Measurements from ENCODE around the gene CRIP2. TPM values are rescaled to one million over a fixed set of nuclear protein-coding genes. Genes with fewer than 3 reads are reported as not detected.
A peak's percentile ranks its signal among the peaks of the same experiment; 100 is the strongest.

Gene CRIP2
- total RNA-seq, 4 donors from 2014 or later: 101 to 160 (median 136) TPM

GRCh38 chr14:105460116-105460515 is 14.5 kb upstream of the CRIP2 start:
- Histone ChIP-seq H3K4me1 (peaks cover 2 to 4% of the 10 kb centered on the region in 2 donors), H3K9me3 (no peaks in the 10 kb centered on the region), H3K4me3 (replicated peaks in 1 of 3) (no peak overlapping the region), H3K27me3 (no peaks in the 10 kb centered on the region), H3K36me3 (peaks cover 45 to 59% of the 10 kb centered on the region in 2 donors), H3K27ac (no peak overlapping the region)
- no peak for DNase-seq
- 98 to 100% methylated on average over 6 of the region's 17 CpGs for WGBS, 2 donors
- intact Hi-C loops (cut with DNase I): no loop called here
- TF ChIP-seq, protein P1, sequence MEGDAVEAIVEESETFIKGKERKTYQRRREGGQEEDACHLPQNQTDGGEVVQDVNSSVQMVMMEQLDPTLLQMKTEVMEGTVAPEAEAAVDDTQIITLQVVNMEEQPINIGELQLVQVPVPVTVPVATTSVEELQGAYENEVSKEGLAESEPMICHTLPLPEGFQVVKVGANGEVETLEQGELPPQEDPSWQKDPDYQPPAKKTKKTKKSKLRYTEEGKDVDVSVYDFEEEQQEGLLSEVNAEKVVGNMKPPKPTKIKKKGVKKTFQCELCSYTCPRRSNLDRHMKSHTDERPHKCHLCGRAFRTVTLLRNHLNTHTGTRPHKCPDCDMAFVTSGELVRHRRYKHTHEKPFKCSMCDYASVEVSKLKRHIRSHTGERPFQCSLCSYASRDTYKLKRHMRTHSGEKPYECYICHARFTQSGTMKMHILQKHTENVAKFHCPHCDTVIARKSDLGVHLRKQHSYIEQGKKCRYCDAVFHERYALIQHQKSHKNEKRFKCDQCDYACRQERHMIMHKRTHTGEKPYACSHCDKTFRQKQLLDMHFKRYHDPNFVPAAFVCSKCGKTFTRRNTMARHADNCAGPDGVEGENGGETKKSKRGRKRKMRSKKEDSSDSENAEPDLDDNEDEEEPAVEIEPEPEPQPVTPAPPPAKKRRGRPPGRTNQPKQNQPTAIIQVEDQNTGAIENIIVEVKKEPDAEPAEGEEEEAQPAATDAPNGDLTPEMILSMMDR (IDR thresholded peaks at IDR 0.05): no peak
- no peak for TF ChIP-seq POLR2A (IDR thresholded peaks at IDR 0.05)

DNA sequence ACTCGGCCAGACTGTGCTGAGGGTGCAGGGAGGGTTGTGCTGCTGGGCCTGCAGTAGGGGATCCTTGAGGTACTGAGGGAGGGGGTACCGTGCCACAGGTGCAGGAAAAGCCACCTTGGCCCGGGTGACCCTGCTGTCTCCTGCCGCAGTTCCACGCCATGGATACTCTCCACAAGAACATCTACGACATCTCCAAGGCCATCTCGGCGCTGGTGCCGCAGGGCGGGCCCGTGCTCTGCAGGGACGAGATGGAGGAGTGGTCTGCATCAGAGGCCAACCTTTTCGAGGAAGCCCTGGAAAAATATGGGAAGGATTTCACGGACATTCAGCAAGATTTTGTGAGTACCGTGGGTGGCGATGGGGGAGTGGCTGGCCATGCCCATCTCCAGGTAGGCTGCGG is 14.0 kb upstream of the CRIP2 start:
- Histone ChIP-seq H3K36me3 (peaks cover 43 to 59% of the 10 kb centered on the region in 2 donors), H3K27me3 (no peaks in the 10 kb centered on the region), H3K9me3 (no peaks in the 10 kb centered on the region), H3K4me3 (replicated peaks in 1 of 3) (no peak overlapping the region), H3K27ac (no peak overlapping the region), H3K4me1 (peaks cover 7 to 9% of the 10 kb centered on the region in 2 donors)
- TF ChIP-seq POLR2A (IDR thresholded peaks at IDR 0.05): no peak
- TF ChIP-seq, protein P1 (IDR thresholded peaks at IDR 0.05): no peak
- intact Hi-C loops (cut with DNase I): no loop called here
- WGBS, 2 donors: 94 to 98% methylated on average over 8 to 15 of the region's 17 CpGs
- no peak for DNase-seq

DNA sequence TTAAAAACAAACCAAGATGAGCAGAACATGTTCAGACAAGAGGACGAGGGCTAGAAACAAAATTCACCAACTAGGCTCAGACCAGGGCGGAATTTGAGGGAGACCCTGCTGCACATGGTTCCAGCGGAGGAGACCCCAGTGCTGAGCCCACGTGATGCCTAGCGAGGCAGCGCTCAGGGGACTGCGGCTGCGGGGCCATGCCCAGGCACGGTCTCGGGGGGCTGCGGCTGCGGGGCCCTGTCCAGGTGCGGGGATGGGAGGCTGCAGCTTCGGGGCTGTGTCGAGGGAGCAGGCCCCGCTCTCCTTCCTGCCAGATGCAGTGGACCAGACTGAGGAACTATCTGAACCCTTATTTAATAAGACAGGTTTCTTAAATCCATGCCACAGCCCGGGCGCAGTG is 12.7 kb upstream of the CRIP2 start:
- 95 to 96% methylated on average over 13 of the region's 18 CpGs for WGBS, 2 donors
- Histone ChIP-seq H3K27me3 (no peaks in the 10 kb centered on the region), H3K9me3 (no peaks in the 10 kb centered on the region), H3K4me1 (peaks cover 11 to 16% of the 10 kb centered on the region in 2 donors), H3K27ac (no peak overlapping the region), H3K36me3 (peaks cover 47 to 55% of the 10 kb centered on the region in 2 donors), H3K4me3 (replicated peaks in 1 of 3) (no peak overlapping the region)
- TF ChIP-seq POLR2A (IDR thresholded peaks at IDR 0.05): no peak
- TF ChIP-seq, protein P1 (IDR thresholded peaks at IDR 0.05): no peak
- intact Hi-C loops (cut with DNase I): no loop called here
- DNase-seq: no peak

- peak overlapping the region in 1 of 3 donors; percentile 51 for H3K27ac ChIP-seq
- 94 to 95% methylated on average over 31 to 33 of the region's 33 CpGs for WGBS, 2 donors
- H3K36me3 ChIP-seq: peaks cover 48 to 51% of the 10 kb centered on the region in 2 donors
- no peaks in the 10 kb centered on the region for H3K9me3 ChIP-seq
- no peaks in the 10 kb centered on the region for H3K27me3 ChIP-seq
- peaks cover 35 to 38% of the 10 kb centered on the region in 2 donors for H3K4me1 ChIP-seq
- H3K4me3 ChIP-seq (replicated peaks in 1 of 3): no peak overlapping the region
- TF ChIP-seq, protein P1 (IDR thresholded peaks at IDR 0.05): no peak
- TF ChIP-seq POLR2A (IDR thresholded peaks at IDR 0.05): no peak
- DNase-seq: no peak
- intact Hi-C loops (cut with DNase I): no loop called here
Measured at GRCh38 chr14:105464501-105464900, 10.1 kb upstream of the CRIP2 start.

DNA sequence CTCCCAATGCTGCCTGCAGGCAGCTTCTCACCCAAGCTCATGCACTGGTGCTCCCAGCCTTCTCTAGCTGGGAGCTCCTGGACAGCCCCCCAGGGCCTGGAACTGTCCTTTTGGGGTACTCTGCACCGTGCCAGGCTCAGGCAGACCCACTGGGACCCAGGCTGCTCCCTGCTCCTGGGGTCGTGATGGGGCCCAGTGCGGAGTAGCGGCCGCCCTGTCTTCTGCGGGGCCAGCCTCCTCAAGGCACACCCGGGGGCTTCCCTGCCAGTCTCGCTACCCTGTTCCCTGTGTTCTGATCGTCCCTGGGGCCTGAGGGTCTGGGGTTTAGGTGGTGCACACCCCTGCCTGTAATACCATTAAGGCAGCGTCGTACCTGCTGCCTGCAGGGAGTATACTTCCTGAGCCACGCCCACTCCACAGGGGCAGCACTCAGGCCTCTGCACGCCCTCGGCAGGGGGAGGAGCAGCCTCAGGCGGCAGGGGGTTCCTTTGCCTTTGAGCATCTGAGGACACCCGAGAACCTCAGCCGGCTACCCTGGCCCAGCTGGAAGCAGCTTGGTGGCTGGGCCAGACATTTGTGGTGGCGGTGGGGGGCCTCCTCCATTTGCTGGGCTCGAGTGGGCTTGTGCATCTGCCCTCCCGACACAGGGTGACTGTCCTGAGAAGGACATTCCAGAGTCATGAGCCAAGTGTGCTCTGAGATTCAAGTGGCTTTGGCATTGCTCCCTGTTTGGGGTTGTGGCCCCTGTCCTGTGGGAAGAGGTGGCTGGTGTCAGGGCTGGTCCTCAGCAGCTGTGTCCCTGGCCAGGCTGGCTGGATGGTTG is 9.2 kb upstream of the CRIP2 start:
- 55 to 80% methylated on average over 9 to 14 of the region's 20 CpGs for WGBS, 2 donors
- DNase-seq: peak; percentile 88 to 89
- no peak for TF ChIP-seq POLR2A (IDR thresholded peaks at IDR 0.05)
- TF ChIP-seq, protein P1 (IDR thresholded peaks at IDR 0.05): no peak
- intact Hi-C loops (cut with DNase I): no loop called here
- Histone ChIP-seq H3K9me3 (no peaks in the 10 kb centered on the region), H3K27ac (peak overlapping the region; percentile 47 to 52 (median 51)), H3K27me3 (no peaks in the 10 kb centered on the region), H3K36me3 (peaks cover 47% of the 10 kb centered on the region in 2 donors), H3K4me3 (replicated peaks in 1 of 3) (no peak overlapping the region), H3K4me1 (peaks cover 41 to 44% of the 10 kb centered on the region in 2 donors)
